GM18909 (cell line): ENCODE data around the gene ELL.
"Not testable (repeated sequence)": the region's sequence is repeated elsewhere in the genome, so short reads cannot be mapped to it uniquely, and the experiment has no call there.

ENCODE experiments used
- ATAC-seq: cut with Tn5 transposase; IDR thresholded peaks from one replicate; pipeline ENCODE4 v1.9.1; 2021; ENCODE audit warnings: mild to moderate bottlenecking; ENCODE audit not compliant: unreplicated experiment, poor library complexity

ELL gene

GRCh38 chr19:18414504-18415177, 107.2 kb downstream of the ELL start:
- no peak for ATAC-seq

GRCh38 chr19:18412610-18413239, 109.1 kb downstream of the ELL start:
- no peak for ATAC-seq

GRCh38 chr19:18408053-18408476, 113.8 kb downstream of the ELL start:
- peak; percentile 59 for ATAC-seq

- no peak for ATAC-seq
These were observed 115.1 kb downstream of the ELL start for GRCh38 chr19:18406749-18407148.

- not testable (repeated sequence) for ATAC-seq
These were observed 116.1 kb downstream of the ELL start for GRCh38 chr19:18405754-18406153.

- ATAC-seq, result not testable (repeated sequence)
These were observed 119.2 kb downstream of the ELL start for GRCh38 chr19:18402455-18403248.

DNA sequence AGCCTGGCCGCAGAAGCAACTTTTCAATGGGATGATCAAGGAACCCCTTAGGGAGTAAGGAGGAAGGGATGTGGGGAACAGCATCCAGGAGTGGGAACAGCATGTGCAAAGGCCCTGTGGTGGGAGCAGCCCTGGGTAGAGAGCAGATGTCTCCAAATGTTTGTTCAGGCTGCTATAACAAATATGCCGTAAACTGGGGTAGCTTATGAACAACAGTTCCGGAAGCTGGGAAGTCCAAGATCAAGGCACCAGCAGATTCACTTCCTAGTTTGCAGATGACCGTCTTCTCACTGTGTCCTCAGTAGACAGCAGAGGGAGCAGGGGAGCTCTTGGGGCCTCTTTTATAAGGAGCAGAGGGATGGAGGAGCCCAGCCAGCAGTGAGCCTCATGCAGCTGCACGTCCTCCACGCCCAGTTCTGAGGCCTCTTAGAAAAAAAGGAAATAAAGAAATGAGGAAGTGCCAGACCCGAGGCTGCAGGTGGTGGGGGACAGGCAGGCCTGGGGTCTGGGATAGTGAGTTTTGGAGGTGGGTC, 120.2 kb downstream of the ELL start:
- ATAC-seq, result no peak

- ATAC-seq, result no peak
These were observed 122.9 kb downstream of the ELL start for GRCh38 chr19:18399008-18399407.

GRCh38 chr19:18397242-18398202, 124.3 kb downstream of the ELL start, which contains the start of gene LRRC25:
Gene LRRC25 (minus strand): TSS chr19:18397622. CDS start chr19:18396963, 659 bp downstream.
- no peak for ATAC-seq

DNA sequence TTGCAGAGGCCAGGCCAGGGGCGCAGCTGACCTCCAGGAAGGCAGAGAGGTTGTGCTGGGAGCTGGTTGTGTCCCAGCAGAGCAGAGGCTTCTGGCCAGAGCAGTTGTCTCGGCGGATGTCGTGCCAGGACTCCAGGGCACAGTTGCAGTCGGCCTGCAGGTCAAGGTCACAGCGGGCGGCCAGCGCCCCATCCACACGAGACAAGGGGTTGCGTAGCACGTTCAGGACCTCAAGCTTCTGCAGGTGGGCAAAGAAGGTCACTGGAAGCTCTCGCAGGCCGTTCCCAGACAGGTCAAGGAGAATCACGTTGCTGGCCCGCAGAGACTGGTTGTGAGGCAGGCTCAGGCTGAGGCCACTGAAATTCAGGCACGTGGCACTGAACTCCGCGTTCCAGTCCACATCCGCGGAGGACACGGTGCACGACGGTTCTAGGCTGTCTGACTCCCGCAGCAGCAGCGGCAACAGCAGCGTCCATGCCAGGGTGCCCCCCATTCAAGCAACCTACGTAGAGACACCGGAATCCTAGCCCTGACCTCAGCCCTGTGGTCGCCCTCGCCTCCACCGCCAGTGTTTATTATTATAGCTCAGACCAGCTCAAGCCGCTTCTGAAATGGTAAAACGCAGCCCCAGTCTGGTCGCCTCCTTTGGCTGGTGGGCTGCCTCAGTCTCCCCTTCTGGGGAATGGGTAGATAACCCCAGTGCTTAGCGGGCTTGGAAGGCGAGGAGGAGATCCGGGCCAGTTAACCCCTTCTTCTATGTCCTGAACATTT, 125.2 kb downstream of the ELL start:
- ATAC-seq, result no peak

DNA sequence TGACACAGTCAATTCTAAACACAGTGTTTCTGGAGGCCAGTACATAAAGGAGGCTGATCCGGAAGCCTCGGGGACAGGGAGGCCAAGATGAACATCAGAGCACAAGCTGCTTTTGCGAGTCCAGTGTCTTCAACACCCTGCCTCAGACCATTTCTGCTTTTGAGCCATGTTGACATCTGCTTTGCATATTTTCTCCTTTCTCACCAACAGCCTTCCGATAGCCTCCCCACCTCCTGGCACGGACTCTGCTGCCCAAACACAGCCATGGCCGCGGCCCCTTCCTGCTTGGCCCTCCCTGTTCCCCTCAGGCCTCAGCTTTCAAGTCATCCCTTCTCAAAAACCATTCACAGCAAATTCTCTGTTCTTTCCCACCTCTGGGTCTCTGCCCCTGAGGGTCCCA, 128.0 kb downstream of the ELL start:
- ATAC-seq, result no peak

DNA sequence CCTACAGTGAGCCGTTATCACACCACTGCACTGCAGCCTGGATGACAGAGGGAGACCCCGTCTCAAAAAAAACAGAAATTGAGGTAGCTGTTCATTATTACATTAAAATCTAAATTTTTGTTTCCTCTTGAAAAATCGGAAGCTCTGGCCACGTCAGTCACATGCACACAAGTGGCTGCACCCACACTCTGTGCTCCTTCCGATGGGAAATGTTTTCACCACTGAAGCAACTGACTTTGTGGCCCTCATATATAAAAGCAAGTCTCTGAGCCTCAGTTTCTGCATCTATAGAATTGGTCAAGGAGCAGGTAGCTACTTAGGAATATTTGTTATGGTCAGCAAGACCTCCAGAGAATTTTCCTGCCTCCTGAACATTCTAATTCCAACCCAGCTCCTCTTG, 128.9 kb downstream of the ELL start:
- no peak for ATAC-seq
